Neural cell (in vitro differentiated cells): Measurements from ENCODE around the gene SALL3. TPM values are rescaled to one million over a fixed set of nuclear protein-coding genes. Genes with fewer than 3 reads are reported as not detected.
"Not testable (repeated sequence)": the region's sequence is repeated elsewhere in the genome, so short reads cannot be mapped to it uniquely, and the experiment has no call there.

Experiments
- H2AFZ ChIP-seq: fragments of 200-600, 300-800 bp; sonication (generic), shearing (Covaris generic); 2 replicates; pipeline ENCODE4 v1.6.0; 2014; ENCODE audit warnings: low read depth, mild to moderate bottlenecking, antibody characterized with exemption, low read length, moderate library complexity
- H3F3A ChIP-seq: fragments of 200-600 bp; shearing (Covaris generic); 2 replicates; pipeline ENCODE4 v1.6.1; 2016; ENCODE audit warnings: mild to moderate bottlenecking, moderate library complexity, mixed read lengths, antibody characterized with exemption, low read length; ENCODE audit not compliant: insufficient read depth, poor library complexity, severe bottlenecking
- H3K27ac ChIP-seq: fragments of 200-600, 300-800 bp; sonication (generic), shearing (Covaris generic); 2 replicates; pipeline ENCODE4 v1.5.1; 2014; ENCODE audit warnings: mild to moderate bottlenecking, low read length, moderate library complexity
- H3K27me3 ChIP-seq: fragments of 300-800, 200-600 bp; sonication (generic), shearing (Covaris generic); 2 replicates; pipeline ENCODE4 v1.6.0; 2014; ENCODE audit warnings: mild to moderate bottlenecking, low read depth, low read length, moderate library complexity; ENCODE audit not compliant: insufficient read depth
- H3K36me3 ChIP-seq: fragments of 300-800, 200-600 bp; sonication (generic), shearing (Covaris generic); 2 replicates; pipeline ENCODE4 v1.5.1; 2014; ENCODE audit warnings: mild to moderate bottlenecking, antibody characterized with exemption, low read length, moderate library complexity; ENCODE audit not compliant: insufficient read depth
- H3K4me2 ChIP-seq: fragments of 300-800, 200-600 bp; sonication (generic), shearing (Covaris generic); 2 replicates; pipeline ENCODE4 v1.6.0; 2014; ENCODE audit warnings: mild to moderate bottlenecking, low read length
- H3K4me3 ChIP-seq: fragments of 300-800, 200-600 bp; sonication (generic), shearing (Covaris generic); 2 replicates; pipeline ENCODE4 v1.5.1; 2014; ENCODE audit warnings: mild to moderate bottlenecking, low read length, moderate library complexity
- H3K79me2 ChIP-seq: fragments of 200-600 bp; shearing (Covaris generic); replicated peaks from 2 replicates; pipeline ENCODE4 v1.6.0; 2014; ENCODE audit warnings: mild to moderate bottlenecking, low read length, moderate library complexity; ENCODE audit not compliant: insufficient read depth
- H3K9ac ChIP-seq: fragments of 300-800, 200-600 bp; sonication (generic), shearing (Covaris generic); 2 replicates; pipeline ENCODE4 v1.6.1; 2016; ENCODE audit warnings: mild to moderate bottlenecking, low read length, mixed read lengths
- H3K9me2 ChIP-seq: fragments of 200-600 bp; shearing (Covaris generic); 2 replicates; pipeline ENCODE4 v1.6.1; 2016; ENCODE audit warnings: mild to moderate bottlenecking, low read length, mixed read lengths; ENCODE audit not compliant: insufficient read depth
- H3K9me3 ChIP-seq: fragments of 200-600, 300-800 bp; sonication (generic), shearing (Covaris generic); 2 replicates; pipeline ENCODE4 v1.6.1; 2016; ENCODE audit warnings: mild to moderate bottlenecking, mixed run types, low read length, moderate library complexity, mixed read lengths
- H4K20me1 ChIP-seq: fragments of 200-600 bp; shearing (Covaris generic); 2 replicates; pipeline ENCODE4 v1.6.1; 2016; ENCODE audit warnings: mild to moderate bottlenecking, mixed run types; ENCODE audit not compliant: insufficient read depth
- CTCF ChIP-seq: fragments of 450-650 bp; IDR thresholded peaks from 2 replicates; pipeline ENCODE4 v1.5.1; 2014; ENCODE audit warnings: antibody characterized with exemption, mild to moderate bottlenecking, moderate library complexity; ENCODE audit not compliant: poor library complexity, severe bottlenecking
- EP300 ChIP-seq: fragments of 450-650 bp; conservative IDR thresholded peaks from 2 replicates; pipeline ENCODE4 v1.6.1; 2014; ENCODE audit warnings: antibody characterized with exemption, mild to moderate bottlenecking, moderate library complexity; ENCODE audit not compliant: poor library complexity, severe bottlenecking
- EZH2 ChIP-seq: fragments of 200-600, 300-800 bp; shearing (Covaris generic), sonication (generic); IDR thresholded peaks from 2 replicates; pipeline ENCODE4 v1.6.1; 2014; ENCODE audit warnings: antibody characterized with exemption, low read length, borderline replicate concordance, mild to moderate bottlenecking; ENCODE audit not compliant: insufficient read depth, poor library complexity, severe bottlenecking
- MXI1 ChIP-seq: fragments of 450-650 bp; conservative IDR thresholded peaks from 2 replicates; pipeline ENCODE4 v1.6.1; 2014; ENCODE audit warnings: antibody characterized with exemption, mild to moderate bottlenecking; ENCODE audit not compliant: poor library complexity, severe bottlenecking
- POLR2AphosphoS5 ChIP-seq: IDR thresholded peaks from 2 replicates; pipeline ENCODE4 v1.6.1; 2012
- RAD21 ChIP-seq: fragments of 450-650 bp; conservative IDR thresholded peaks from 2 replicates; pipeline ENCODE4 v1.6.1; 2014; ENCODE audit warnings: antibody characterized with exemption, mild to moderate bottlenecking, moderate library complexity
- REST ChIP-seq: IDR thresholded peaks from 2 replicates; pipeline ENCODE4 v1.6.1; 2012; ENCODE audit warnings: borderline replicate concordance
- SMC3 ChIP-seq: fragments of 450-650 bp; conservative IDR thresholded peaks from 2 replicates; pipeline ENCODE4 v1.6.1; 2014; ENCODE audit warnings: antibody characterized with exemption, mild to moderate bottlenecking, moderate library complexity; ENCODE audit not compliant: poor library complexity
- TAF1 ChIP-seq: IDR thresholded peaks from 2 replicates; pipeline ENCODE4 v1.6.1; 2012; ENCODE audit warnings: low read depth
- polyA plus RNA-seq: library from polyadenylated mRNA; depleted of rRNA; stranded (reverse); fragments of >200 nt; gene quantifications from 2 replicates; pipeline ENCODE4 v1.2.3, GENCODE V29; 2014

SALL3 gene
- polyA plus RNA-seq, 1 donor from 2014 or later: 0.16 TPM

- no peaks in the 10 kb centered on the region for H3K9me3 ChIP-seq
- H3K4me2 ChIP-seq: no peak overlapping the region
- H3K79me2 ChIP-seq: no peaks in the 10 kb centered on the region
- no peaks in the 10 kb centered on the region for H3K36me3 ChIP-seq
- H3K4me3 ChIP-seq: no peak overlapping the region
- no peaks in the 10 kb centered on the region for H3K27me3 ChIP-seq
- no peaks in the 10 kb centered on the region for H3F3A ChIP-seq
- no peak overlapping the region for H3K27ac ChIP-seq
- no peaks in the 10 kb centered on the region for H4K20me1 ChIP-seq
- H3K9me2 ChIP-seq: no peaks in the 10 kb centered on the region
- H3K9ac ChIP-seq: no peak overlapping the region
- TF ChIP-seq REST: no peak
- TF ChIP-seq MXI1: no peak
- no peak for TF ChIP-seq EP300
- no peak for TF ChIP-seq CTCF
- no peak for TF ChIP-seq EZH2
- no peak overlapping the region for H2AFZ ChIP-seq
Observed at GRCh38 chr18:78939734-78940494, 39.7 kb upstream of the SALL3 start.

- H3K4me3 ChIP-seq: not testable (repeated sequence)
Observed at GRCh38 chr18:78942236-78942635, 37.4 kb upstream of the SALL3 start.

GRCh38 chr18:78945628-78946027 is 34.0 kb upstream of the SALL3 start:
- H3K36me3 ChIP-seq: no peaks in the 10 kb centered on the region
- H3K4me2 ChIP-seq: no peak overlapping the region
- no peak overlapping the region for H3K4me3 ChIP-seq
- H3K9ac ChIP-seq: no peak overlapping the region
- TF ChIP-seq EP300 (no peak), RAD21 (no peak), EZH2 (no peak), SMC3 (no peak), POLR2AphosphoS5 (no peak), REST (no peak), MXI1 (no peak), TAF1 (no peak), CTCF (no peak)
- no peak overlapping the region for H3K27ac ChIP-seq
- no peaks in the 10 kb centered on the region for H3K9me3 ChIP-seq
- H4K20me1 ChIP-seq: no peaks in the 10 kb centered on the region
- H3F3A ChIP-seq: no peaks in the 10 kb centered on the region
- H3K27me3 ChIP-seq: no peaks in the 10 kb centered on the region
- no peak overlapping the region for H2AFZ ChIP-seq
- no peaks in the 10 kb centered on the region for H3K9me2 ChIP-seq
- H3K79me2 ChIP-seq: no peaks in the 10 kb centered on the region

More at GRCh38 chr18:78942236-78942635, 37.4 kb upstream of the SALL3 start:
- not testable (repeated sequence) for H3K9me3 ChIP-seq, H3K27me3 ChIP-seq, H3K79me2 ChIP-seq, H4K20me1 ChIP-seq, H3K36me3 ChIP-seq, H3F3A ChIP-seq, H3K9me2 ChIP-seq, H2AFZ ChIP-seq, H3K4me2 ChIP-seq, H3K9ac ChIP-seq, H3K27ac ChIP-seq
